ENCODE results near the gene CDK5RAP1. TPM values are rescaled to one million over a fixed set of nuclear protein-coding genes. Genes with fewer than 3 reads are reported as not detected.

Gene CDK5RAP1
- polyA plus RNA-seq, 1 donor (not counting 4 experiments of a cell fraction or from before 2014, with no cell fraction given): 34.0 TPM

GRCh38 chr20:33352258-33353012 lies 48.9 kb downstream of the CDK5RAP1 start:
- H4K20me1 ChIP-seq (ENCODE audit: control insufficient read depth, extremely low read depth, insufficient read depth, low read length): no peaks in the 10 kb centered on the region
- no peak overlapping the region for H3K4me2 ChIP-seq (ENCODE audit: control insufficient read depth, extremely low read depth, insufficient read depth, low read depth, low read length)
- no peaks in the 10 kb centered on the region for H3K9me1 ChIP-seq (ENCODE audit: control insufficient read depth, extremely low read depth, insufficient read depth, low read length)
- no peaks in the 10 kb centered on the region for H3K36me3 ChIP-seq (ENCODE audit: control insufficient read depth in 2 of 2, extremely low read depth in 1 of 2, insufficient read depth in 2 of 2, low read length in 2 of 2)
- H3K79me2 ChIP-seq (ENCODE audit: control insufficient read depth, insufficient read depth, low read length): no peaks in the 10 kb centered on the region
- FAIRE-seq (no peak), DNase-seq (ENCODE audit: low read depth, low spot score) (no peak)
- H3K27ac ChIP-seq (ENCODE audit: control insufficient read depth, insufficient read depth, low read length): no peak overlapping the region
- dilution Hi-C loops (cut with MboI; ENCODE audit: extremely low pct_ligation_motif_present, low sequenced_read_pairs): no loop called here
- H3K9me3 ChIP-seq (ENCODE audit: control insufficient read depth, low read depth, low read length): no peaks in the 10 kb centered on the region
- H3K9ac ChIP-seq (ENCODE audit: control insufficient read depth, extremely low read depth, insufficient read depth, low read length): no peak overlapping the region
- H3K4me3 ChIP-seq (ENCODE audit: control insufficient read depth in 2 of 3, extremely low read depth in 1 of 3, insufficient read depth in 2 of 3, low read depth in 1 of 3, low read length in 3 of 3): no peak overlapping the region
- no peak for TF ChIP-seq CTCF (optimal IDR thresholded peaks at IDR 0.05 in 1 of 3, IDR thresholded peaks at IDR 0.05 in 1 of 3, conservative IDR thresholded peaks at IDR 0.05 in 1 of 3; ENCODE audit: extremely low read depth in 1 of 3, insufficient read depth in 2 of 3, low read length in 3 of 3)
- no peak for TF ChIP-seq EZH2 (IDR thresholded peaks at IDR 0.05; ENCODE audit: low read length)
- H2AFZ ChIP-seq (ENCODE audit: control insufficient read depth, low read length): no peak overlapping the region
- no peaks in the 10 kb centered on the region for H3K27me3 ChIP-seq (ENCODE audit: control insufficient read depth, extremely low read depth, insufficient read depth, low read length)
- H3K4me1 ChIP-seq (ENCODE audit: control insufficient read depth, extremely low read depth, insufficient read depth, low read length): no peaks in the 10 kb centered on the region

GRCh38 chr20:33351696-33352095 lies 49.6 kb downstream of the CDK5RAP1 start:
- no peak overlapping the region for H3K27ac ChIP-seq (ENCODE audit: control insufficient read depth, insufficient read depth, low read length)
- H3K27me3 ChIP-seq (ENCODE audit: control insufficient read depth, extremely low read depth, insufficient read depth, low read length): no peaks in the 10 kb centered on the region
- H3K4me3 ChIP-seq (ENCODE audit: control insufficient read depth in 2 of 3, extremely low read depth in 1 of 3, insufficient read depth in 2 of 3, low read depth in 1 of 3, low read length in 3 of 3): no peak overlapping the region
- H3K4me1 ChIP-seq (ENCODE audit: control insufficient read depth, extremely low read depth, insufficient read depth, low read length): no peaks in the 10 kb centered on the region
- no peaks in the 10 kb centered on the region for H4K20me1 ChIP-seq (ENCODE audit: control insufficient read depth, extremely low read depth, insufficient read depth, low read length)
- H3K36me3 ChIP-seq (ENCODE audit: control insufficient read depth in 2 of 2, extremely low read depth in 1 of 2, insufficient read depth in 2 of 2, low read length in 2 of 2): no peaks in the 10 kb centered on the region
- no peak for DNase-seq (ENCODE audit: low read depth, low spot score)
- no peak for FAIRE-seq
- dilution Hi-C loops (cut with MboI; ENCODE audit: extremely low pct_ligation_motif_present, low sequenced_read_pairs): no loop called here
- H3K9ac ChIP-seq (ENCODE audit: control insufficient read depth, extremely low read depth, insufficient read depth, low read length): no peak overlapping the region
- H3K9me3 ChIP-seq (ENCODE audit: control insufficient read depth, low read depth, low read length): no peaks in the 10 kb centered on the region
- no peak overlapping the region for H2AFZ ChIP-seq (ENCODE audit: control insufficient read depth, low read length)
- H3K9me1 ChIP-seq (ENCODE audit: control insufficient read depth, extremely low read depth, insufficient read depth, low read length): no peaks in the 10 kb centered on the region
- no peaks in the 10 kb centered on the region for H3K79me2 ChIP-seq (ENCODE audit: control insufficient read depth, insufficient read depth, low read length)
- no peak overlapping the region for H3K4me2 ChIP-seq (ENCODE audit: control insufficient read depth, extremely low read depth, insufficient read depth, low read depth, low read length)
- TF ChIP-seq EZH2 (IDR thresholded peaks at IDR 0.05; ENCODE audit: low read length) (no peak), CTCF (optimal IDR thresholded peaks at IDR 0.05 in 1 of 3, IDR thresholded peaks at IDR 0.05 in 1 of 3, conservative IDR thresholded peaks at IDR 0.05 in 1 of 3; ENCODE audit: extremely low read depth in 1 of 3, insufficient read depth in 2 of 3, low read length in 3 of 3) (no peak)
